GM12801 (cell line): Measurements from ENCODE around the gene BBS1.

Experiments used
- CTCF ChIP-seq: IDR thresholded peaks from one replicate; pipeline ENCODE4 v1.5.1; 2011; ENCODE audit warnings: control low read depth; ENCODE audit not compliant: insufficient read length; ENCODE audit errors: extremely low read depth

The BBS1 gene

GRCh38 chr11:66542362-66542761, 31.9 kb downstream of the BBS1 start:
- no peak for TF ChIP-seq CTCF

- TF ChIP-seq CTCF: no peak
Measured at GRCh38 chr11:66543263-66544107, 33.0 kb downstream of the BBS1 start.

- no peak for TF ChIP-seq CTCF
Measured at GRCh38 chr11:66545701-66546367, 35.4 kb downstream of the BBS1 start, which contains the start of gene ZDHHC24. Gene ZDHHC24, minus strand, starts transcription at chr11:66546048. Its CDS starts 45 bp downstream, at chr11:66546003.

GRCh38 chr11:66546368-66546965, 36.0 kb downstream of the BBS1 start, which contains the start of gene ACTN3:
Gene ACTN3, plus strand, starts transcription at chr11:66546903. Its CDS starts 35 bp downstream, at chr11:66546938.
- TF ChIP-seq CTCF: no peak

GRCh38 chr11:66546966-66547661, 36.7 kb downstream of the BBS1 start:
- no peak for TF ChIP-seq CTCF

- no peak for TF ChIP-seq CTCF
Measured at GRCh38 chr11:66547662-66548009, 37.2 kb downstream of the BBS1 start.

GRCh38 chr11:66548041-66548440, 37.6 kb downstream of the BBS1 start:
- no peak for TF ChIP-seq CTCF
